ENCODE results near the gene IFIT2. TPM values are rescaled to one million over a fixed set of nuclear protein-coding genes. Genes with fewer than 3 reads are reported as not detected.
A peak's percentile ranks its signal among the peaks of the same experiment; 100 is the strongest.

Gene IFIT2
- total RNA-seq, 4 donors from 2014 or later = 0.67 to 2.2 (median 1.9) TPM

- TF ChIP-seq POLR2A (IDR thresholded peaks at IDR 0.05) (no peak), CTCF (IDR thresholded peaks at IDR 0.05) (no peak)
- intact Hi-C loops (cut with DNase I; ENCODE audit: low total_unique reads) = no loop called here
- no peak overlapping the region for H3K4me3 ChIP-seq (ENCODE audit: low read depth, poor library complexity, severe bottlenecking)
- 22 to 26% methylated on average over 3 of the region's 3 CpGs for WGBS, 2 donors
- no peak for DNase-seq (ENCODE audit: low spot score in 2 of 2)
Observed at GRCh38 chr10:89274928-89275327, 26.9 kb upstream of the IFIT2 start.

- H3K4me3 ChIP-seq (ENCODE audit: low read depth, poor library complexity, severe bottlenecking) = no peak overlapping the region
- 48 to 50% methylated on average over 6 of the region's 6 CpGs for WGBS, 2 donors
- DNase-seq (ENCODE audit: low spot score in 2 of 2) = no peak
- intact Hi-C loops (cut with DNase I; ENCODE audit: low total_unique reads) = no loop called here
- no peak for TF ChIP-seq POLR2A (IDR thresholded peaks at IDR 0.05)
- TF ChIP-seq CTCF (IDR thresholded peaks at IDR 0.05) = no peak
Observed at GRCh38 chr10:89275383-89275782, 26.5 kb upstream of the IFIT2 start.

GRCh38 chr10:89278034-89278535, 23.8 kb upstream of the IFIT2 start:
- H3K4me3 ChIP-seq (ENCODE audit: low read depth, poor library complexity, severe bottlenecking) = no peak overlapping the region
- 0 to 31% methylated on average over 1 of the region's 1 CpG for WGBS, 2 donors
- intact Hi-C loops (cut with DNase I; ENCODE audit: low total_unique reads) = no loop called here
- TF ChIP-seq CTCF (IDR thresholded peaks at IDR 0.05) = no peak
- no peak for TF ChIP-seq POLR2A (IDR thresholded peaks at IDR 0.05)
- DNase-seq (ENCODE audit: low spot score in 2 of 2) = peak in 1 of 2 donors; percentile 87

- no peak for DNase-seq (ENCODE audit: low spot score in 2 of 2)
- TF ChIP-seq CTCF (IDR thresholded peaks at IDR 0.05) = no peak
- no peak for TF ChIP-seq POLR2A (IDR thresholded peaks at IDR 0.05)
- intact Hi-C loops (cut with DNase I; ENCODE audit: low total_unique reads) = no loop called here
- H3K4me3 ChIP-seq (ENCODE audit: low read depth, poor library complexity, severe bottlenecking) = no peak overlapping the region
Observed at GRCh38 chr10:89278900-89279392, 22.9 kb upstream of the IFIT2 start.

GRCh38 chr10:89279421-89279869, 22.4 kb upstream of the IFIT2 start:
- 31 to 35% methylated on average over 1 of the region's 1 CpG for WGBS, 2 donors
- DNase-seq (ENCODE audit: low spot score in 2 of 2) = no peak
- intact Hi-C loops (cut with DNase I; ENCODE audit: low total_unique reads) = no loop called here
- no peak for TF ChIP-seq CTCF (IDR thresholded peaks at IDR 0.05)
- TF ChIP-seq POLR2A (IDR thresholded peaks at IDR 0.05) = no peak
- no peak overlapping the region for H3K4me3 ChIP-seq (ENCODE audit: low read depth, poor library complexity, severe bottlenecking)

GRCh38 chr10:89280508-89280907, 21.3 kb upstream of the IFIT2 start:
- 68 to 76% methylated on average over 3 of the region's 3 CpGs for WGBS, 2 donors
- H3K4me3 ChIP-seq (ENCODE audit: low read depth, poor library complexity, severe bottlenecking) = no peak overlapping the region
- TF ChIP-seq CTCF (IDR thresholded peaks at IDR 0.05) (no peak), POLR2A (IDR thresholded peaks at IDR 0.05) (no peak)
- intact Hi-C loops (cut with DNase I; ENCODE audit: low total_unique reads) = no loop called here
- DNase-seq (ENCODE audit: low spot score in 2 of 2) = no peak
